GM19463 (cell line): ENCODE results near the gene PDHA2.
"Not testable (repeated sequence)": the region's sequence is repeated elsewhere in the genome, so short reads cannot be mapped to it uniquely, and the experiment has no call there.

Experiments used
- ATAC-seq: cut with Tn5 transposase; IDR thresholded peaks from one replicate; pipeline ENCODE4 v1.9.1; 2021; ENCODE audit warnings: mild to moderate bottlenecking, moderate library complexity; ENCODE audit not compliant: unreplicated experiment

Gene PDHA2

DNA sequence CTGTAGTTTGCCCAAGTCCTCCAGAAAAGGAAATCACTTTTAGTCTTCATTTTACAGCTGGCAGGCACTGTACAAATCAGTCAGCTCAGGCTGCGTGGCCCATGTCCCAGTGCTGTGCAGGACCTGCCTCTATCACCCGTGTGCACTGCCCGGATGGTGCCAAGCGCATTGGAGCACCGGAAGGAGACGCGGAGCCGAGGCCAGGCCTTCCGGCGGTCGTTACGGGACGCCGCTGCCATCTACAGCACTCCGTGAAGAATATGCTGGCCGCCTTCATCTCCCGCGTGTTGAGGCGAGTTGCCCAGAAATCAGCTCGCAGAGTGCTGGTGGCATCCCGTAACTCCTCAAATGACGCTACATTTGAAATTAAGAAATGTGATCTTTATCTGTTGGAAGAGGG lies at the start of gene PDHA2:
PDHA2 (plus strand) TSS at position 203 of the 400 bp plus-strand sequence; CDS start at position 261, 58 bp downstream.
- no peak for ATAC-seq

DNA sequence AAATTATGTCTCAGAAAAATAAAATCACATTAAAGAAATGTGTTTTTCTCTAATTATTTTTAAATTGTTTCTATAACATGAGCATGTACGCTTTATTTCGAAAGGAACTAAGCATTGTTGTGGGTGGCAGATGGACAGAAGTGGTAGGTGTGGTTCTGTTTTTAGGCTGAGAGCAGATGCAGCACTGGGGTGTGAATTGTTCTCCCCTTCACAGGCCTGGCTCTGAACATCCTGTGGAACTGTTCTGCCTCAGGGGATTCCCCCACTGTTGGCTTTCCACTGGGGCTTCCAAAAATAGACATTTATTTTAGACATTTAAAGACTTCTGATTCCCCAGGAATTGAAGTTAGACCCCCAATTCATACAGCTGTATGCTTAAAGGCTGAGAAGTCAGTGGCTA lies 41.9 kb upstream of the PDHA2 start:
- no peak for ATAC-seq

DNA sequence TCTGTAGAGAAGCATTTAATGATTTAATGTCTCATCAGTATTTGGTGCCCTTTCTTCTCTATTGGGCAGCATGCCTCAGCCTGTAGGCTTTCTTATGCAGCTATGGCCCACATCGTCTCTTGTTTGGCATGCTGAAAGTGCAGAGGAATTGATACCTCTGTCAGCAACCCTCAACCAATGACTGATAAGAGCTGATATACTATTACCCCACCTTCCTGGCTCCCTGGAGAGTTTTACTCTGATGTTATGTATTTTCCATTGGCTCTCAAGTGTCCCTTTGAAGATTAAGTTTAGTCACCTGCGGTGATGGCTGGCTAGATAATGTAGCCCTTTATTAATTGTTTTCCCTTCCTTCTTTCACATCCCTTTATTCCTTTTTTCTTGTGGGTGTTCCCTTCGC lies 41.2 kb upstream of the PDHA2 start:
- no peak for ATAC-seq

DNA sequence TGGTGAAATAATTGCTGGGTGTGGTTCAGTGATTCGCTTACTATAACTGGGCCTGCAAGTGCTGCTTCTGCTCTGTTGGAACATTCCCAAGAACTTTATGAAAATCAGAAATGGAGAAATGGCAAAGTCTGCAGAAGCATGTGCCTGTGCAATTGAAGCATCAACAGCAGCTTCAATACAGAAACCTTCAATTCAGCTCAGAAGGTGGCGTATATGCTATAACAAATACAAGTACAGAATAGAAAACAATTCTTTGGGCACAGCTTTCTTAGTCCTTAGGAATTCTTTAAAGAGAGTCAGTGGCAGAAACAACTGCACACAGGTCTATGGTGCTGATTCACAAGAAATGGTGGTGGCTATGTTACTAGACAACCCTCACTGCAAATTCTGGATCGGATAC lies 18.0 kb upstream of the PDHA2 start:
- ATAC-seq = no peak

DNA sequence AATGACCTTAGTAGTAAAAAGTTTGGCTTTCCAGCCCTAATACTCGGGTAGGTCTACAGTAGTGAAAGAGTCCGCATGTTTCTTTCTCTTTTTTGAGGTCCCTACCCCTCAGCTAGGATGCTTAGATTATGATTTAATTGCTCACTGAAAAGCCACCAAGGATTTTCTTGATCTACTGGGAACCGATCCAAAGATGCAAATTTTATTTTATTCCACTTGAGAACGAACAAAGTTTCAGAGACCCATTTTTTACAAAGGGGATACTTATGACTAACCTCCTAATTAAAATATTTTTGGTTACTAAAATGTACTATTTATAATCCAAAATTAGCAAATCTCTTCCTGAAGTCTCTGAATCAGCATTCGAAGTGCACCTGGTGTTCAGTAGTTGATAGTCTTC lies 14.3 kb upstream of the PDHA2 start:
- ATAC-seq = no peak

DNA sequence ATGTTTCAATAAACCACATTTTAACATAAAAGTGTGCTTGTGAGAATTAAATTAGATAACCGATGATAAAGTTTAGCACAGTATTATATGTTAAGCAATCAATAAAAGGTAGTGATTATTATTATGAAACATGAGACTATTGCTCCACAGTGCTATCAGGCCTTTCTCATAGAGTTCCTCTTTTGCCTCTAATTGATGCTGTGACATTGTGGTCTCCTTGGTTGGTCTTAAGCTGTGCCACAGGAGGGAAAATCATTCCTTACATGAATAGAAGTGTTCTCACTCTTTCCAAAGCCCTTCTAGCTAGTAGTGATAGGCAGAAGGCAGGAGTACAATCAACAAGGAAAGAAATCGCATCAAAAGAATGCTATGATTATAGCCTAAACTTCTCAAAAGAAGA lies 9.2 kb upstream of the PDHA2 start:
- no peak for ATAC-seq

DNA sequence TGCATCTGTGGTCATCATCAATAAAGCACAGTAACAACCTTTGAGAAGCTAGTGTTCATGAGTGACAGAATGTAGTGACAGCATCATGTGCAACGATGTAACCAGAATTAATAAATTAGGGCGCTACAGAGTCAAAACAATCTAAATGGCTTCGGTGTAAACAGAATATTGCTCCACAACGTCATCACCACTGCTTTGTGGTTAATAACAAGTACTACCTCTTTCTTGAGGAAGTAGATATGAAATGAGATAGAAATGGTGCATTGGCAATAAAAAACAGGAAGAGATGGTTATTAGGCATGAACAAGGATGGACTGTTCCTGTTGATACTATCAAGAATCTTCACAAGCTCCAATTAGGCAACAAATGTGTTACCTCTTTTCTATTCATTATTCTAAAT lies 8.7 kb upstream of the PDHA2 start:
- ATAC-seq = no peak

DNA sequence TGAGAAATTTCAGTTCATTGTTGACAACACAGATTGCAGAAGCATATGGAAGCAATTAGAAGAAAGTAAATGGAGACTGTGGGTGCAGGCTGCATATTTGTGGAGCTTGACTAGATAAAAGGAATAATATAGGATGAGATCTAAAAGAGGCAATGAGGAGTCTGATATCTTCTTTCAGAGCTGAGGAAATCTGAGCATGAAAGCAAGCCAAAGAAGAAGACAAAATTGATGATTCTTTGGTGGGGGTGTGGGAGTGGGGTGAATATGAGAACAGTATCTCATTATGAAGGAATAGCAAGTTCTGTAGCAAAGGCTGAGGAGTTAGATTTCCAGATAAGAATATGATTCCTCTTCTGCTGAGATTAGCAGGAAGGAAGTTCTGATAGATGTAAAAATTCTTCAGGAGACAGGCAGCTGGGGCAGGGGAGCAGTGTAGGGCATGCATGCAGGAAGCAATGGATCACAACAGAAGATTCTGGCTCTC lies 6.1 kb upstream of the PDHA2 start:
- no peak for ATAC-seq

DNA sequence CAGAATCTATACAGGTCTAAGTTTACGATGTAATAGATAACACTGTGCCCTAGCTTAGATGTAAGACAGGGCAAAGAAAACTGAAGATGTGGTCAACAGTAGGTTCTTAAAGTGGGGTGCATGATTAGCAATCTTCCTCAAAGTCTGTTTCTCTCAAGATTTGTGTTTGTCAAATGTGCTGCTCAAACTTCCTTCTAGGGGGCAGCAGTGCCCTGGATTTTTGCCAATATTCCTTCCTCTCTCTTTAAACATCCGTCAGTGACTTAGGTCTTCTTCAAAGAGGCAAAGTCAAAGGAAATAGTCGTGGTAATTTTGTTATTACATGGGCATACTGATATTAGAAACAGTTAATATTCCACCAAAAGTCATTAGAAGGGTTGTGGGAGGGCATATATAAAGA lies 4.2 kb upstream of the PDHA2 start:
- no peak for ATAC-seq

DNA sequence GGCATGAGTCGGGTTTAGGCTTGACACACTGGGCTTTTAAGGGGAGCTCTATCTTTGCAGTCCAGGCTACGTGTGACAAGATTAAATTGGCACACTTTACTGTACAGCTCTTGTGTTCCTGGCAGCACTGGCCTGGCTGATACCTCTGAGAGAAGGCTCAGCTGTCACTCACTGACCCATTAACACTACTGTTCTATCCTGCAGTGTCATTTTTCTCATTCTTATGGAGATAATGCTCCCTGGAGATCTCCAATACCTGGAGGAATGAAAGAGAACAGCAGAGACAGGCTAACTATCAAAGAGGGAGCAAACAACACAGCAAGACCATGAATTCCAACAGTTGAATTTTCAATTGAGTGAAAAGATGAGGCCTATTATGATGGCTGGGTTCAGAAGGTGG lies 1.7 kb upstream of the PDHA2 start:
- ATAC-seq = no peak

DNA sequence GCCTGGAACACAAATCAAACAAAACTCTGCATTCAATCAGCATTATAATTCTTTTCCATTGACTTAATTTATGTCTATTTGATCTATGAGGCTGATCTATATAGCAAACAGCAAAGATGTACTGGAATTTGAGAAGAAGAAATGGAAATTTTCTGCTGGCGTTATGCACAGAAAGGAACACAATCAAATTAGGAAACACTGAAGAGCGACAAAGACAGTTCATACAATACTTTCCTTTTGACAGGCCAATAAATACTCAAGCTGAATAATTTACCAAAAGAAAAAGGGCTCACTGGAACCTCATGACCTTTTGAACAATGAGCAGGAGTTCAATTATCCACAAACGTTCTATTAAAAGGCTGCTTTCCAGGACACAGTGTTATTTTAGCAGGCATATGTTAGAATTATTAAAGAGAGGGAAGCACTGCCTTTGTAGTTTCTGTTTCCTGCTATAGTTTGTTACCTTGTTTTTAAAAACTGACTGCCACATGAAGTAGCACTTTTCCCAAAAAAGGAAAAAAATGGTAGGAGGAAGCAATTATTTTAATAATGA lies 8.1 kb downstream of the PDHA2 start:
- no peak for ATAC-seq

DNA sequence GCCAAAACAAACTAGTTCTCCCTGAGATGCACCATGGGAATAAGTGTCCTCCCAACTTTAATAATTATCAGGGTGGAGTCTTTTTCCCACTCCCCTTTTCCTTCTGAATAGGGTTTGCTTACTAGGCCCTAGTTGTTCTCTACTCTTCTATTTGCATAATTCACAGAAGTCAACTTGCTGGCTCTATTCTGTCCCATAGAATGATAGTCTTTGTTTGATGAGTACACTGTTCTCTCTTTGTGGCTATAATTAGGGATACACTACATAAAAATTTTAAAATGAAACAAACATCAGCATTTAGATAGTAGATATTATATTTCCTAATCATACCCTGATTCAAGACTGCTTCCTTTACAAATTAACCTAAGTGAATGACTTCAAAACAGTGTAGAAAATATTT lies 10.3 kb downstream of the PDHA2 start:
- ATAC-seq = no peak

DNA sequence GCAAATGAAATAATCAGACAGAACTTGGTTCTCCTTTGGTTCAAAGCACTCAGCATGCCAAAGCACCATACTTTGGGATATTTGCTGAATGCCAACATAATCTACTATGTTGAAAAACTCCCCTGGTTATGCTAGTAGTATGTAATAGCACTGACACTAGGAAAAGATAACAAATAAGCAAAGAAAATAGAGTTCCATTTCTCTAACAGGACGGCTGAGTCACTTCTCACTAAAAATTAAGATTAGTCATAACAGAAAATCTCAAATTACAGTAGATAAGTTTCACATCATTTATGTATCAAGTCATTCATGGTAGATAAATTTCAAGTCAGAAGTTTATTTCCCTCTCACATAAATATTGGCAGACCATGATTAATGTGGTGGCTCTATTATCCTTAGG lies 17.9 kb downstream of the PDHA2 start:
- no peak for ATAC-seq

DNA sequence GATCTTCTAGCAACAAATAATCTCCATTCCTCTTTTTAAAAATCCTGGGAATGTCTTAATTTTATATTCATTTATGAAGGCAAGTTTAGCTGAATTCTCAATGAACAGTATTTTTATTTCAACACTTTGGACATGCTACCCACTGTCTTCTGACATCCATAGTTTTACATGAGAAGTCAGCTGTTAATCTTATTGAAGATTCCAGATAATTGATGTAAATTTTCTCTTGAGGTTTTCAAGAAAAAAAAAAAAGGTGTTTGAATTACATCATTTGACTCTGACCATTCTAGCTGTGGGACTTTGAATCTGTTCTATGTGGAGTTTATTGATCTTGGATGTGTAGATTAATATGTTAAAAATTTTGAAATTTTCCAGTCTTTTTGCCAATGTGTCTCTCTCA lies 28.0 kb downstream of the PDHA2 start:
- no peak for ATAC-seq

DNA sequence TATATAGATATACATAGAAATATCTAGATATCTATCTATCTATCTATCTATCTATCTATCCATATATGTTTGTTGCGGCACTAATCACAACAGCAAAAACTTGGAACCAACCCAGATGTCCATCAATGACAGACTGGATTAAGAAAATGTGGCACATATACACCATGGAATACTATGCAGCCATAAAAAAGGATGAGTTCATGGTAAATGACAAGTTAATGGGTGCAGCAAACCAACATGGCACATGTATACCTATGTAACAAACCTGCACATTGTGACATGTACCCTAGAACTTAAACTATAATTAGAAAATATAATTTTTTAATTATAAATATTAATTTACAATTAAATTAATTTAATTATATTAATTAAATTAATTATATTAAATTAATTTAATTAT lies 29.5 kb downstream of the PDHA2 start:
- not testable (repeated sequence) for ATAC-seq

DNA sequence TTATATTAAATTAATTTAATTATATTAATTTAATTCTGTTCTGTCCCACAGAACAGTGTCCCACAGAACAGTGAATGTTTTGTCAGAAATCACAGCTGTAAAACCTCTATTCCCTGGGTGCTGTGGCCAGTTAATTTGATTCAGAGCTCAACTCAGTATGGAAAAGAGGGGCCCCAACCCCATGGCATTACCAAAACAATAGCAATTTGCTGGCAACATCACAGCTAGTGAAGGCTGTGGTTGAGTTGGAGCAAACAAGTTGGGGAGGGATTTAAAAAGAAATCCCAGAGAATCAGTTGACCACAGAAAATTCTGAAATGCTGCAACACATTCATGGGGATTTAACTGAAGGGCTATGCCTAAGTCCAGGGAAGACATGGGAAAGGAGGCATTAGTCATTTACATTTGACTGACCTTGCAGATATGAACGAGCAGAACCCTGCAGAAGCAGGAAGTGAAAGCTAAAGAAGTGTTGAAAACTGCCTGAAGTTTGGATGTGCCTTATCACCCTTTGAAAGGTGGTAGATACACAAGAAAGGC lies 30.1 kb downstream of the PDHA2 start:
- ATAC-seq = no peak

DNA sequence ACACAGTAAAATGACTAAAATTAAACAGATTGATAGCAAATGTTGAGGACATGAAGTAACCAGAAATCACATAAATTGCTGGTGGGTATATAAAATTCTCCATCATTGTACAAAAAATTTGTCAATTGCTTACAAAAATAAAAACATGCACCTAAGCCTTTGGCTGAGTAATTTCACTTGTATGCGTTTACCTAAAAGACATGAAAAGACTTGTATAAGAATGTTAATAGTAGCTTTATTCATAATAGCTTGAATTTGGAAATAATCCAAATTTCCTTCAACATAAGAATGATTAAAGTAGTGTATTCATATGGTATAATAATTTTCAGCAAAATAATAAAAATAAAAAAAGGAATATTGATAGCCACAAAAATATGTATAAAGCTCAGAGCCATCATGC lies 37.7 kb downstream of the PDHA2 start:
- ATAC-seq = no peak

DNA sequence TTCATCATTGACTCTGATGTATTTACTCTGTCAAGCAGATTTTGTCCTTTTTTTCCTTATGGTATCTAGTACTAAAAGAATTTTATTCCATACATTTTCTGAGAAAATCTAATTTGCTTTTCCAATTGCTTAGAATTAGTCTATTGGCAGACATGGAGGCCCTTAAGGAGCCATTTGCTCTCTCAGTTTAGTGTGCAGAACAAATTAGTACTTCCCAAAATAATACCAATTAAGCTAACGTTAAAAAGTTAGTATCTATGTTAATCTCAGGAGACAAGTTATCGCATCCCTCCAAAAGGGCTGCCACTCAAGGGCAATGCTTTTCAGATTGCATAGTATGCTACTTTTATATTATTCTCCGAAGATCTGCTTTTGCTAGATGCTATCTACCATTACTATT lies 47.7 kb downstream of the PDHA2 start:
- no peak for ATAC-seq

DNA sequence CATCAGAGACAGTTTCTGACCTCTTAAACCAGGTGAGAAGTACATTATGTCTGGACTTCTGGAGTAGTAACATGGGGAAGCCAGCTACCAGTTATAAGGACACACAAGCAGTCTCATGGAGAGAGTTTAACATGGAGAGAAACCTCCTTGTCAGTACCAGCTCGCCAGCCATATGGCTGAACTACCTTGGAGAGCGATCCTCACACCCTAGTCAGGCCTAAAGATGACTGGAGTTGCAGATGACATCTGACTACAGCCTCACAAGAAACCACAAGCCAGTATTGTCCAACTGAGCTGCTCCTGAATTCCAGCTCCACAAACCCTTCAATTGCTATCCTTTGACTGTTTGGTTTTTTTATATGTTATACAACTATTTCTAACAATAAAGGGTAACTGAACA lies 49.8 kb downstream of the PDHA2 start:
- ATAC-seq = no peak
